ENCODE results near the gene MARCHF9. TPM values are rescaled to one million over a fixed set of nuclear protein-coding genes. Genes with fewer than 3 reads are reported as not detected.

Gene MARCHF9
- total and polyA plus RNA-seq, 2 donors (not counting 1 experiment from before 2014, with no cell fraction given) = 81.4 to 128 TPM

GRCh38 chr12:57782608-57783465, 27.9 kb downstream of the MARCHF9 start, which contains the start of gene TSFM:
Gene TSFM, plus strand, starts transcription at chr12:57782787. Its CDS starts 15 bp downstream, at chr12:57782802.
- CTCF ChIA-PET = interaction anchor here (0.6 to 6.9 kb wide), 17 partner anchors 11 to 127 kb away, joined by 3 to 59 read pairs (median 4); partner anchors contain the start of genes CYP27B1, EEF1AKMT3, MARCHF9 and METTL1
- Mint-ChIP-seq H3K4me1 (peaks cover 18% of the 10 kb centered on the region), H3K4me3 (peak within 1 kb of the TSS; percentile 100)

More at GRCh38 chr12:57782608-57783465, 27.9 kb downstream of the MARCHF9 start, which contains the start of gene TSFM:
- H3K9me3 Mint-ChIP-seq (ENCODE audit: insufficient read depth) = no peaks in the 10 kb centered on the region
- peak within 1 kb of the TSS; percentile 45 to 77 for H3K27ac ChIP-seq (ENCODE audit: low read length in 2 of 2)
- H3K36me3 ChIP-seq (replicated peaks in 1 of 2; ENCODE audit: control extremely low read depth in 1 of 2, control insufficient read depth in 1 of 2, extremely low read depth in 1 of 2, insufficient read depth in 2 of 2, low read length in 1 of 2) = peaks cover 9 to 26% of the 10 kb centered on the region in 2 experiments
- peak within 1 kb of the TSS; percentile 83 to 100 (median 98) for H3K4me3 ChIP-seq (ENCODE audit: control extremely low read depth in 1 of 5, extremely low read depth in 1 of 5, insufficient read depth in 1 of 5, low read depth in 2 of 5, low read length in 4 of 5)
- POLR2A ChIA-PET = interaction anchor here (0.7 to 0.8 kb wide), 2 partner anchors 36 to 278 kb away, joined by 3 to 5 read pairs; no protein-coding TSS in a partner anchor
- H3K9ac ChIP-seq (ENCODE audit: low read length) = peak within 1 kb of the TSS; percentile 94
- WGBS (ENCODE audit: insufficient coverage) = under 1% methylated on average over 45 of the region's 45 CpGs
- peaks cover 9 to 17% of the 10 kb centered on the region in 2 donors for H3K4me1 ChIP-seq (ENCODE audit: control insufficient read depth in 2 of 2, insufficient read depth in 2 of 2, low read length in 2 of 2)
- peak within 1 kb of the TSS; percentile 91 for H2AFZ ChIP-seq (ENCODE audit: insufficient read depth, low read depth, low read length, poor library complexity, severe bottlenecking)
- H3K9me3 ChIP-seq (ENCODE audit: control extremely low read depth in 1 of 3, control insufficient read depth in 2 of 3, insufficient read depth in 1 of 3, low read length in 2 of 3) = no peaks in the 10 kb centered on the region
- H3K27me3 ChIP-seq (replicated peaks in 1 of 4; ENCODE audit: control extremely low read depth in 1 of 4, control insufficient read depth in 3 of 4, insufficient read depth in 4 of 4, low read length in 3 of 4) = no peaks in the 10 kb centered on the region
- no peaks in the 10 kb centered on the region for H3K27me3 Mint-ChIP-seq
- peaks cover 25% of the 10 kb centered on the region for H3K79me2 ChIP-seq (ENCODE audit: control insufficient read depth, insufficient read depth, low read length)
- ATAC-seq (ENCODE audit: low read depth) (peak; percentile 99), DNase-seq (peak; percentile 96)
- intact Hi-C loops (cut with micrococcal nuclease) = loop anchor here (1.0 to 5.0 kb wide), 5 partner anchors 11 to 122 kb away; partner anchors contain the start of genes EEF1AKMT3 and METTL1
- H4K20me1 ChIP-seq (ENCODE audit: control insufficient read depth, insufficient read depth, low read length, poor library complexity, severe bottlenecking) = no peaks in the 10 kb centered on the region
- peak within 1 kb of the TSS; percentile 96 for H3K27ac Mint-ChIP-seq
- peak within 1 kb of the TSS; percentile 98 for H3K4me2 ChIP-seq (replicated peaks; ENCODE audit: low read depth, low read length, poor library complexity, severe bottlenecking)
- no peak for TF ChIP-seq EZH2 (IDR thresholded peaks at IDR 0.05; ENCODE audit: borderline replicate concordance, insufficient read depth, low read depth, low read length, poor library complexity, severe bottlenecking)
- TF ChIP-seq, protein P1, sequence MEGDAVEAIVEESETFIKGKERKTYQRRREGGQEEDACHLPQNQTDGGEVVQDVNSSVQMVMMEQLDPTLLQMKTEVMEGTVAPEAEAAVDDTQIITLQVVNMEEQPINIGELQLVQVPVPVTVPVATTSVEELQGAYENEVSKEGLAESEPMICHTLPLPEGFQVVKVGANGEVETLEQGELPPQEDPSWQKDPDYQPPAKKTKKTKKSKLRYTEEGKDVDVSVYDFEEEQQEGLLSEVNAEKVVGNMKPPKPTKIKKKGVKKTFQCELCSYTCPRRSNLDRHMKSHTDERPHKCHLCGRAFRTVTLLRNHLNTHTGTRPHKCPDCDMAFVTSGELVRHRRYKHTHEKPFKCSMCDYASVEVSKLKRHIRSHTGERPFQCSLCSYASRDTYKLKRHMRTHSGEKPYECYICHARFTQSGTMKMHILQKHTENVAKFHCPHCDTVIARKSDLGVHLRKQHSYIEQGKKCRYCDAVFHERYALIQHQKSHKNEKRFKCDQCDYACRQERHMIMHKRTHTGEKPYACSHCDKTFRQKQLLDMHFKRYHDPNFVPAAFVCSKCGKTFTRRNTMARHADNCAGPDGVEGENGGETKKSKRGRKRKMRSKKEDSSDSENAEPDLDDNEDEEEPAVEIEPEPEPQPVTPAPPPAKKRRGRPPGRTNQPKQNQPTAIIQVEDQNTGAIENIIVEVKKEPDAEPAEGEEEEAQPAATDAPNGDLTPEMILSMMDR (IDR thresholded peaks at IDR 0.05) = peak; percentile 94
